Glomerular visceral epithelial cell (primary cell): ENCODE results near the gene TLL1.
A peak's percentile ranks its signal among the peaks of the same experiment; 100 is the strongest.

Experiments
- DNase-seq: peaks from one replicate; pipeline ENCODE4 v3.0.0-alpha.2; 2016; ENCODE audit errors: extremely low spot score

The TLL1 gene

DNA sequence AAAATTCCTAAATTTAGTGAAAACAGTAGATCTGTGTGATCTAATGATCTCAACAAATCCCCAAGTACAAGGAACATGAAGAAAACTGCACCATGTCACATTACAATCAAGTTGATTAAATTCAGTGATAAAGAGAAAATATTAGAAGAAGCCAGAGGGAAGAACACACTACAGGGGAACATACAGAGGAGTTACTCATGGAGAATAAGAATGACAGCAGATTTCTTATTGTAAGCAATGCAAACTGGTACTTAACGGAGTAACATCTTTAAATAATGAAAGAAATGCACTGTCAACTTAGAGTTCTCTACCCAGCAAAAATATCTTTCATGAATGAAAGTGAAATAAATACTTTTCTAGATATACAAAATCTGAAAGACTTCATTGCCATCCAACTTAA lies 21.1 kb downstream of the TLL1 start:
- no peak for DNase-seq

DNA sequence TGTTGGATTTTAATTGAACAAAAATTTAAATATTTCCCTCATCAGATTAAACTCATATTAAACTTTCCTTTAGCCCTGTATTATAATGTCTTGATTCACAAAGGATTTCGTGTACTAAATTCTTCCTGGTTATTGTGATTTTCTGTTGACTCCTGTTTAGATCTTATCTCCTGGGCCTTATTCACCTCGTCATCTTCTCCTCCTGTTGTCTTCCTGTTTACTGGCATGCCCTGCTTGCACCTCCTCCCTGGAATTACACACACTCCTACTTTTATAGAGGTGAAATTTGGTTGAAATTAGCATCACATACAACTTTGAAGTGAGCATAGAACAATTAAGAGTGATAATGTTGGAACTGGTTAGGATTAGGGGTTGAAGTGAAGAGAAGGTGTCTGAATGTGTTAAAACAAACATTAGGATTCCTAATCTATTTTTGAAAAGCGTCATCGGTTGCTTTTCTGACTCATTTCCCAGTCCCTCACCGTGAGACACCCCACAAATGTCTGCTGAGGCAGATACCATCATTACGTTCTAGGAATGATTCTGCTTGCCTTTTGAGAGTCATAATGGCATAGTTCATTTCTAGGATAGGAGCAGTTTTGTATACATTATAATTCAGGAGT lies 32.5 kb downstream of the TLL1 start:
- no peak for DNase-seq

DNA sequence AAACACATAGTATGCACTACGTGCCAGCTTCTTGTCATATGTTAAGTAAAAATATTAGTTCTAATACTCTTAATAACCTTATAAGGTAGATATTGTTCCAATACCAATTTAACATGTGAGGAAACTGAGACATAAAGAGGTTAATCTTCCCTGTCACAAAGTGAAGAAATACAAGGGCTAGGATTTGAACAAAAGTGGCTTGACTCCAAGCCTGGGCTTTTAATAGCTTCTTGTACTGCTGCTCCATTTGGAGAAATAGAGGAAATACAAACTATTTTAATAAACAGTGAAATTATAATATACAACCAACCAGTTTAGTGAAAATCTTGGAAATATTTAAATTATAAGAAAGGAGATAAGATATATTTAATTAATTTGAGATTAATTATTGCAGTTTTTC lies 33.2 kb downstream of the TLL1 start:
- no peak for DNase-seq

DNA sequence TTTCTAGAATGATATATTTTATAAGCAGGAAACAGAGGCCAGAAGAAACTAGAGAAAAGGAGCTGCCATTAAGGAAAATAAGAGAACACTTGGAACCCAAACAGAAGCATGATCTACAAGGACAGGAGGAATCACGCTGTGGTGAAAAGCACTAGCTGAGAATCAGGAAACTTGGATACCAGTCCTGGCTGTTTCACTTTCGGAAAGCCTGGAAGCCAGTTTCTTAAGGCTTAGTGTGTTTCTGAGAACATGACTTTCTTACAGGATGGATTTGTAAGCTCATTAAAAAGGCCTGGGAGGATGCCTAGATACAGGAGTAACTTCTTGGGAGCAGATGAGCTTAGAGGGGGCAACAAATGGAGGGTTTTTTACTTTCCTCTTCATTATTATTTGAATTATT lies 36.9 kb downstream of the TLL1 start:
- DNase-seq, result no peak

DNA sequence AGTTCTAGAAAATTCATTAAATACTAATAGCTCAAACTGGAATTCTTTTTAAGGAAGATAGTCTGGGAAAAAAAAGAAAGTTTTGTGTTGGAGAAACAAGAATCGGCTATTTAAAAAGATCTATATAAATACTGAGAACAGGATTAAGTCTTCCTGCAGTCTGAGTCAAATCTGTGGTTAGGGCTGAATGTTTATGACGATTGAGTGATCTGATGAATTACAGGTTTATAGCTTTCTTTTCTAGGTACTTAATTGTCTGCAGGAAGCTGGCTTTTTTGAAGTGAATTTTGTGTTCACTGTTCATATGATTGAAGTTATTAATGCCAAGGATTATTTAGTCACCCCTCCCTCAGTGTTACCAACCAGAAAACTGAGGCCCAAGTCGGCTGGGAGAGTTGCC lies 42.2 kb downstream of the TLL1 start:
- peak; percentile 13 for DNase-seq

DNA sequence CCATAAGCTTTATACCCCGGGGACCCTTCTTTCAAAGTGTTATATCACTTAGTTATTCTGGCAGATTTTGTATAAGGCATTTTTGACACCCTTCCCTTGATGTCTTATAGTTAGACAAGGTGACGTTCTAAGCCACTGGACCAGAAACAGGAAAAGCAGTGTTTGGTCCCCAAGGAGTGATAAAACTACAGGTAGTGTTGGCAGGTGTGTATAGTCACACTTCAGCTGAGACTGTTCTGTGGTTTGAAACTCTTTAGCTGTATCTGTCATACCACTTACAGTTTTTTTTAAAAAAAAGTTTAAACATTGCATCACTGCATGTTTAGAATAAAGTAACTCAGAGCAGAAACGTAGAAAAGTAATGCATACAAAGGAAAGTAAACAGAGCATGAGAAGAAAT lies 48.5 kb downstream of the TLL1 start:
- DNase-seq, result no peak

DNA sequence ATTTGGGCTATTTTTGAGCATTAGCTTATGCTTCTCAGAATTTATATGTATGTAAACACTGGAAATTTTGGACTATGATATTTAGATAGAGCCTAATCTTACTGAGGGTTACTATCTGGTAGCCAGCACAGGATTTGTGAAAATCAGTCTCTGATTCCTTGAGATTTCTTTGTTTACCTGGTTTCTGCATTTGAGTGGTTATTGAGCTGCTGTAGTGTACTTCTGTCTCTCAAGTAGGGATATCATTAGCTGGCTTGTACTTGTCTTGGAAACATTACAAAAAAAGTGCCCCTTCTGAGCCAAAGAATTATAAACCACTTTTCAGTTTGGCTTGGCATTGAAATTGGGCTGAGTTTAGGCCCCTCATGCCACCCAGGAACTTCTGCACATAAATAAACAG lies 49.7 kb downstream of the TLL1 start:
- no peak for DNase-seq

DNA sequence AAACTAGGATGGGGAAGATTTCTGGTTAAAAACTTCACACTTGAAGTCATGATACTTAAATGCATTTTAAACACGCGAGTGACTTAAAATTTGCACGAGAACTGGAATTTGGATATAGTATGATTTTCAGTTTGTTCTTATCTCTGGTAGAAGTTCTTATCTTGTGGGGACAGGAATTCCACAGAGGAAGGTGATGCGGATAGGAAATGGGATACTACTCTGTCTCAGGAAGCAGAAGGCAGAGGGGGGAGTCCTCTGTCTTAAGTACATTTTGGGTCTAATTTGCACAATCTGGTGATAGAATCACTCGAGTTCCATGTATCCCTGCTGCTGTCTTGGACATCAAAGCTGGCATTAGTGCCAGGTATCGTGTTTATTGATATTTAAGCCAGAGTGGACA lies 53.3 kb downstream of the TLL1 start:
- DNase-seq, result no peak

DNA sequence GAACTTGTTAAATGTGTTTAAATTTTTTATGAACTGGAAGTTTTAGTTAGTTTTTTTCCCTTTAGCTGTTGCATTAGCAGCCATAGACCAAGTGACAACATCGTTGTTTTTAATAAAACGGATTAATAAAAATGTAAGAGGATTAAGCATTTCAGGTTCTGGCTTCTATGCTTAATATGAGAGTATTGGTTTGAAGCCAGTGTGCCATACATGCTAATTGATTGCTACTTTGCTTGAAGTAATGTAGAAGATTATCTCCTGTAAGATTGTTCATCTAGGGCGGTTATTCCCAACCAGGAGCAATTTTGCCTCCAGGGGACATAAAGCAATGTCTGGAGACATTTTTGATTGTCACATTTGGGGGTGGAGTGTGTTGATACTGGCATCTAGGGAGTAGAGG lies 54.3 kb downstream of the TLL1 start:
- DNase-seq, result no peak

DNA sequence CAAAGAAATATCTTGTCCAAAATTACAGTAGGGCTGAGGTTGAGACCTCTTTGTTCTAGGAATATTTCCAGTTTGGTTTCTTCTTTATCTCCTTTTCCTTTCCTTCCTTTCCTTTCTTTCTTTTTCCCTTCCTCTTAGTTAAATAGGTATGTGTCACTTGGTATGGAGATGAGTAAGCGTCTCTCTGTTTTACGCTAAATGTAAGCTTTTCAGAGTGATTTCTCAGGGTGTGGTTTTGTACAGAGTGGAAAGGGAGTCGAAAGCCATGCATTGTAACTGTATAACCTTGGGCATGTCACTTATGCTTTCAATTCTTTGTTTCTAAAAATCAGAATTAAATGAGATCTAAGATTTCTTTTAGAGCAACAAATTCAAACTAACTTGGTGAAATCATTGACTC lies 54.8 kb downstream of the TLL1 start:
- no peak for DNase-seq

DNA sequence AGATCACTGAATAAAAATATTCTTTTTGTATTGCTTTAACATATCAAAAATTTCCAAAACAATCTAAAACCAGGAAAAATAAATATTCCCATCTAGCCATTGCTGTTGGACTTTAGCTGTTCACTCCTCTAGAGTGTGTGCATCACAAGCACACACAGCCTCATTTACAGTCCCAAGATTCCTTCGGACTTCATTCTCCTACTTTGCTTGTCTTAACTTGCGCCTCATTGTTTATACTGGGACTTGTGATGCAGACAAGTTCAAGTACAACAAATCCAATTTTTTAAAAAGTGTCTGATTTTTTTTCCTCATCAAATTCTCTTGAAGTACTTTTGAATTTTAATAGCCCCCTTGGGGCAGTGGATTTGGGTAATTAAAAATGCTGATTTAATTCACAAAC lies 55.6 kb downstream of the TLL1 start:
- DNase-seq, result no peak

DNA sequence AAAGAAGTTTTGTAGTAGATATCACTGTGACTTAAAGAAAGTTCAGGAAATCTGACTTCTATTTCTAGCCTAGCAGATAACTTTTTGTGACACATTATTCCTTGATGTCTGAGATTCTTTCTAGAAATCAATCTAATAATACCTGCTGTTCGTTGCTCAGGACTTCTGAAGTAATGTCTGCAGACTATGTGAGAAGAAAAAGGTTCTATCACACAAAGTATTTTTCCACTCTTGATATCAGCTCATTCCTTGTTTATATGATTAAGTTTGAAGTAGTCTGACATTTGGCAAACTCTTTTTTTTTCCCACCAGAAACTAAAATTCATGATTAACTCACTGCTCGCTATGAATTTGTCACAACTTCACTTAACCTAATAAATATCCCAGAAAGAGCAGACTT lies 56.6 kb downstream of the TLL1 start:
- DNase-seq, result no peak

DNA sequence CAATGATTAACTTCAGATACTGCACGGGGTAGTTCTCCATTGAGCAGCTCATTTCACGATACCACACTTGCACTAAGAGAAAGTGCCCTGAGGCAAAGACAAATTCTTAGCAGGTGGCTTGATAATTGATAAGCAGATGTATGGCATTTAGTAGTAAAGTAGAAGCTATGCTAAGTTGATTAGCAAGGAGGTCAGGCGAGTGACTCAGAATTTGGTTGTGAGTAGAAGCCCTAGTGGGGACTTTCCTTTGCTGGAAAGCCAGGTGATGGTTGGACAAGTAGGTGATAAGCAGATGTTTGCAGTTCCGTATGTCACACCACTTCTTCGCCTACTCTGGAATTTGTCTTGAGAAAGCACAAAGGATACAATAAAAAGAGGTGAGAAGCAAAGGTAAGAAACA lies 58.7 kb downstream of the TLL1 start:
- no peak for DNase-seq

DNA sequence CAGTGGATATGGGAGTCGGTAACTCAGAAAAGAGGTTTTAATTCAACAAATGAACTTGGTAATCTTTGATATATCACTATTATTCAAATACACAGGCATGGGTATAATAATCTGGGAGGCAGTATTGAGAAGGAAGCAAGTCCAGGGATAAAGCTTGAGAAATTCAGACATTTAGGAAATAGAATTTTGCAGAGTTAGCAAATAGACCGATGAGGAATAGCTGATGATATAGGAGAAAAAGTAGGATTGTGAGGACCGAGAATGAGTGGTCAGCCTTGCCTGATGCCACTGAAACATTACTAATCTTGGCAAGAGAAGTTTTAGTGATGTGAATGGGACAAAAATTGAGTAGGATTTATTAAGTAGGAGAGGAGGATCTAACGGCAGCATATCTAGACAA lies 71.9 kb downstream of the TLL1 start:
- DNase-seq, result no peak

DNA sequence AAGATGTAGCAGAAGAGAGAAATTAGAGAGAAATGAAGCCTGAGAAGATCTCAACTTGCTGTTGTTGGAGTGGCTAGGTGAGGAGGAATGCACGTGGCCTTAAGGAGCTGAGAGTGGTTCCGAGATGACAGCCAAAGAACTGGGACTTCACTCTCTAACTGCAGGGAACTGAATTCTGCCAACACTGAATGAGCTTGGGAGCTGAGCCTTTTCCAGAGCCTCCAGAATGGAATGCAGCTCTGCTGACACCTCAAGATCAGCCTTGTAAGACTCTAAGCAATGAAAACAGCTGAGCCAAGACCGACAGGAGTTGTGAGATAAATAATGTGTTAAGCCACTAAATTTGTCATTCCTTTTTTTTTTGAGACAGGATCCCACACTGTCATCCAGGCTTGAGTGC lies 73.0 kb downstream of the TLL1 start:
- DNase-seq, result no peak

DNA sequence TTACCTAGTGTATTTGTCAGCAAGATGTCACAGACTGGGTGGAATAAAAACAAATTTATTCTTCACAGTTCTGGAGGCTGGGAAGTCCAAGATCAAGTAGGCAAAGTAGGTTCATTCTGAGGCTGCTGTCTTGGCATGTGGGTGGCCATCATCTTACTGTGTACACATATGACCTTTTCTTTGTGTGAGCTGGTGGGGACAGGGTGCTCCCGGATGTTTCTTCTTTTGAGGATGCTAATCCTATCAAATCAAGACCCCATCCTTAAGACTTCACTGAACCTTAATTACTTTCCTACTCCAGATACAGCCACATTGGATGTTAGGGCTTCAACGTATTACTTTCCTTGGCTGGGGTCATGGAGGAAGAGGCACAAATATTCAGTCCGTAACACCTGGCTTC lies 74.0 kb downstream of the TLL1 start:
- no peak for DNase-seq

DNA sequence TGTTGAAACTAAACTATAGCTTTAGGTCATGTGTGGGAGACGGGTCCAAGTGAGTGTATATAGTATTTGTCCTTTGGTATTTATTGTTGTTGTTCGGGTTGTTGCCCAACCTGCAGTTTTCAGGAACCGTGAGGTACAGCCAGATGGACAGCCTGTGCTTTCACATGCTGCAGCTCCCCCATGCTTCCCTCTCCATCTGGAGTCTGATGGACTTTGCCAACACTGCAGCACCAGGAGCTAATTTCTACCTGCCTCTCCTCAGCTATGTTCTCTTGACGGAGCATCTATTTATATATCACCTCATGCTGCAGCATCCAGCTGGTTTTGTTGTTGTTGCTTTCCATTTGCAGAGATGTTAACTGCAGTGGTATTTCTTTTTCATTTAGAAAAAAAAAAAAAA lies 80.1 kb downstream of the TLL1 start:
- DNase-seq, result no peak

DNA sequence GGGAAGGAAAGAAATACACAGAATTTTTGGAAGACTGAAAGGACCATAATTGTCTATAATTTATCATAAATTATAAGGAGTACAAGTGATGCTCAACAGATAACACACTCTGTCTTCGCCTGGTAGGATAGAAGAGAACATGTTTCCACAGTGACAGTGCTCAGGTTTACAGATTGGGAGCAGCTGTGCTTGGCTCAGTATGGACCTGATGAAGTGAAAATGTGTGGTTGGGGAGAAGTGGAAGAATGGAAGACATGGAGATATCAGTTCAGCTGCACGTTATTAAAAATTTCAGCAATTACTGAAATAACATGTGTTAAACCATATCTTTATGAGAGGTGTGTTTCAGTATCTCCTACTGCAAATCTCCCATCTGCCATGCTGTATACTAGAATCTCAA lies 90.6 kb downstream of the TLL1 start:
- no peak for DNase-seq

DNA sequence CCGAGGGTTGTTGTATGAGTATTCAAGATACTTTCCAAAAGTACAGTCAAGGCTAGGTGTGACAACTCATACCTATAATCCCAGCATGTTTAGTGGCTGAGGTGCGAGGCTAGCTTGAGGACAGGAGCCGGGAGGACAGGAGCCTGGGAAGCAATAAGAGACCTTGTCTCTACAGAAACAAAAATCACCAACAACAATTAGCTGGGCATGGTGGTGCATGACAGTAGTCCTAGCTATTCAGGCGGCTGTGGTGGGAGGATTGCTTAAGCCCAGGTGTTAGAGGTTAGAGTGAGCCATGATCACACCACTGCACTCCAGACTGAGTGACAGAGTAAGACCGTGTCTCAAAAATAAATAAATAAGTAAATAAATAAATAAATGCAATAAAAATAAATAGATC lies 91.6 kb downstream of the TLL1 start:
- peak; percentile 42 for DNase-seq

DNA sequence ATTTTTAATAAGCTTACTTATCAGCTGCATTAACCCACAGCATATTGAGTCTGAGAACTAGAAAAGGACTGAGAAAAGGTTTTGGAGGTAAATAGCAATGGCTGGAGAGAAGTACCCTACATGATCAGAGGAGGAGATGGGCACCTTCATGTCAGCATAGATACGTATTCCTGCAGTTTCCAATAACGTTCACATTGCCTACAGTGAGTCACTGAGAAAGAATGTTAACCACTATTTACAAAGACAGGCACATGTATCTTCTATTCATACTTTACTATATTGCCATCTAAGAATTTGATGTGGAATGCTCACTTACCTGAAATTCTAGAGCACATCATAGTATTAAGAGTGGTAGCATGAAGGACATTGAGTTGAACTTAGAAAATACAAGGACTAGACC lies 92.5 kb downstream of the TLL1 start:
- peak; percentile 66 for DNase-seq

DNA sequence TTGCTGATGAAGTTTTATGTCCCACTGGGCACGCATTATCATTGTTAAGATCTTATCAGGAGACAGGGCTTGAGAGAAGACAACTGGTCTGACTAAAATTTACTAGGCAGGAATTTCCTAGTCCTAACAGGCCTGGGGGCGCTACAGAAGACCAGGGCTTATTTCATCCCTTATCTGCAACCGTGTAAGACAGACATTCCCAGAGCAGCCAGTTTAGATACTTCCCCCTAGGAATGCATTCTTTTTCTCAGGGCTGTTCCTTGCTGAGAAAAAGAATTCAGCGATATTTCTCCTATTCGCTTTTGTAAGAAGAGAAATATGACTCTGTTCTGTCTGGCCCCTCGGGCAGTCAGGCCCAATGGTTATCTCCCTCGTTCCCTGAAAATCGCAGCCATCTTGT lies 93.8 kb downstream of the TLL1 start:
- DNase-seq, result no peak

DNA sequence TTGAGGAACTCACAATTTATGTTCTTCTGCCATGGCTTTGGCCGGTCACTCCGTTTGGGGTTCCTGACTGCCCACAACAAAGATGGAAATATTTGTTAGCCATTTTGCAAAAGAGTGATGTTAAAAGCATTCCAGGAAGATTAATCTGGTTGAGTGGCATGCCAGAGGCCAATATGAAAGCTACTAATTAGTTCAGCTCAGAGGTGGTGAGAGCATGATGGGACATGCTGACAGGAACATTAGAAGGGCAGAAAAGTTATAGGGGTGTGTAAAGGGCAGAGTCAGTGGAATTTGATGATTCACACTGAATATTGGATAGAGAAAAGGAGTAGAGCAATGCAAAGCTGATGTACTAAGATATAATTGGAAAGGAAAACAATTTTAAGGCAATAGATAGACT lies 94.4 kb downstream of the TLL1 start:
- DNase-seq, result peak; percentile 53

DNA sequence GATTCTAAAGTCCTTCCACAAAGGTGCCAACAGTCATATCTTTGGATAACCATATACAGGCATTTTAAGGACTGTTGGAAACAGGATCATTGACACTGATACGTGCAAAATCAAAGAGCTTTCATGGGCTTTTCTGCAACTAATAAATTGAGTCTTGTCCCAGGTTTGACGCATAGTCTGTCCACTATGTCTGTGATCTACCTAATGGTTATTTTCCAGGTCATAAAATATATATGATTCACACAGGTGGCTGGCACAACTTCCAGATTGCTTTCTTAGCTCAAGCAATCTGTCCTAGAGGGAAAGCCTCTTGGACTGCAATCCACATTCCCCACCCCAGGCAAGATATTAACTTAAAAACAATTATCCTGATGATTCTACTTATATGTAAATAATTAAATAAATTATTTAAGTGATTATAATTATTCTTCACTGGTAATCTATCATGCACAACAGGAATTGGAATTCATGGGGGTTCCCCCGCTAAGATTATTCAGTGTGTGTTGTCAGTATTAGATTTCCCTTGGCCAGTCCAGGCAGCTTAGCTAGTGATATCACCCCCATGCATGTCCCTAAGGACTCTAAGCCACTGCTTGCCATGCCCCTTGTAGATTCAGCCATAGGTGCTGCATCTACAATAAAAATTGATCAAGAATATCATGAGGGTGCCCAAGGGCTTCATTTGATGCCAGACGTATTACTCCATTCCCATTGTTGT lies 97.8 kb downstream of the TLL1 start:
- DNase-seq, result no peak

DNA sequence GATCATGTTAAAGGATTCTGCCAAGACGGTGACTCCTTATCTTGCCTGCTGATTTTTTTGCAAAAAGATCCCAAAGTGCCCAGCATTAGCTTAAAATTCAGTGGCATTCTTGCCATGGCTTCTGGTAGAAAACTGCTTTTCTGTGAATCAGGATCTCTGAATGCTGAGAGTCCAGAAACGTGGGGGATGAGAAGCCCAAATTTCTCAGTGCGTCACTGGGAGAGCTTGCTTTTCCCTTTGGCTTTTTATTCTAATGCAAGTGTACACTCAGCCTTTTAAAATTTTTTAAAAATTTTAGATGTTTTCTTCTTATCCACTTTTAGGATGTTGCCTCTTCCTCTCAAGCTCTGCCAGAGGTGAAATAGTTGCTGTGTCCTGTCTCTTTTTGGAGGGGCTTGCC lies 98.4 kb downstream of the TLL1 start:
- DNase-seq, result no peak
